Measurements from ENCODE around the gene MLH3. TPM values are rescaled to one million over a fixed set of nuclear protein-coding genes. Genes with fewer than 3 reads are reported as not detected.

The MLH3 gene
- total and polyA plus RNA-seq, 10 of the 15 experiments (the other 5 are each of a cell fraction or from before 2014, with no cell fraction given), result 12.6 to 31.2 (median 19.6) TPM

- TF ChIP-seq PRDM15 (CRISPR knock-in tag; IDR thresholded peaks at IDR 0.05), result no peak
- TF ChIP-seq USF2 (IDR thresholded peaks at IDR 0.05; ENCODE audit: borderline replicate concordance, low read depth, low read length), result no peak
- TF ChIP-seq STAT3 (IDR thresholded peaks at IDR 0.05; ENCODE audit: low read depth, low read length), result no peak
- TF ChIP-seq KDM1A (IDR thresholded peaks at IDR 0.05; ENCODE audit: borderline replicate concordance), result no peak
- TF ChIP-seq SMARCA5 (IDR thresholded peaks at IDR 0.05), result no peak
These were observed 2.4 kb upstream of the MLH3 start (continued) for GRCh38 chr14:75053396-75054291.

- 20% methylated on average over 5 of the region's 5 CpGs for WGBS (ENCODE audit: insufficient coverage, insufficient replicate concordance, low lambda C conversion rate, missing lambda C conversion rate)
- Histone ChIP-seq H3K27ac (ENCODE audit: control insufficient read depth, insufficient read depth) (peak overlapping the region; percentile 77), H3K4me1 (ENCODE audit: control insufficient read depth, insufficient read depth, low read length) (no peaks in the 10 kb centered on the region), H2AFZ (ENCODE audit: control insufficient read depth, low read depth, low read length) (peak overlapping the region; percentile 89), H3K9me3 (replicated peaks; ENCODE audit: control insufficient read depth, insufficient read depth, low read length) (no peaks in the 10 kb centered on the region; the same call in 2 of the 3 replicates), H3K4me2 (ENCODE audit: control insufficient read depth, insufficient read depth) (peak overlapping the region; percentile 73), H3K9ac (ENCODE audit: control insufficient read depth, insufficient read depth, low read length) (peak overlapping the region; percentile 90; the same call in 1 of the 2 replicates), H3K27me3 (replicated peaks in 1 of 2; ENCODE audit: control insufficient read depth in 2 of 2, insufficient read depth in 2 of 2, low read length in 1 of 2) (no peaks in the 10 kb centered on the region), H4K20me1 (ENCODE audit: control insufficient read depth, insufficient read depth) (no peaks in the 10 kb centered on the region), H3K4me3 (peak overlapping the region; percentile 65; the same call in 1 of the 2 replicates), H3K79me2 (ENCODE audit: control insufficient read depth, insufficient read depth, low read length) (peaks cover 15% of the 10 kb centered on the region), H3K36me3 (ENCODE audit: control insufficient read depth in 2 of 2, insufficient read depth in 2 of 2, low read length in 1 of 2) (no peaks in the 10 kb centered on the region)
- ATAC-seq, result no peak
- no TSS peak for BruUV-seq (replicated peaks)
- DNase-seq (ENCODE audit: low read depth, low spot score), result no peak
- in situ Hi-C loops (cut with MboI), result no loop called here
- FAIRE-seq, result no peak
- ChIA-PET RAD21 (ENCODE audit: unreplicated experiment) (interaction anchor here (0.7 to 3.3 kb wide), 3 partner anchors 12 to 38 kb away, joined by 3 to 13 read pairs (median 3); partner anchors contain the start of genes ACYP1 and ZC2HC1C), SMC1A (ENCODE audit: uncharacterized antibody, unreplicated experiment) (interaction anchor here (2.3 kb wide), 1 partner anchor 12 kb away, joined by 15 read pairs; the partner anchor contains the start of gene ACYP1), POLR2A (interaction anchor here (0.6 to 1.6 kb wide), 5 partner anchors 12 to 211 kb away, joined by 3 to 17 read pairs (median 4); partner anchors contain the start of gene ACYP1), CTCF (interaction anchor here (1.0 to 1.1 kb wide), 2 partner anchors 27 to 37 kb away, joined by 3 to 4 read pairs; no protein-coding TSS in a partner anchor)
- intact Hi-C loops (cut with micrococcal nuclease; ENCODE audit: unreplicated experiment), result no loop called here
- TF ChIP-seq SREBF1 (IDR thresholded peaks at IDR 0.05; ENCODE audit: low read length), result no peak
- TF ChIP-seq REST (IDR thresholded peaks at IDR 0.05; ENCODE audit: low read depth, low read length), result no peak
- no peak for TF ChIP-seq LARP7 (IDR thresholded peaks at IDR 0.05)
- TF ChIP-seq TBL1XR1 (IDR thresholded peaks at IDR 0.05; ENCODE audit: low read depth, low read length), result no peak
- 0 out of 2 replicates have a peak, but pooled peaks have one; percentile 68 for TF ChIP-seq YBX1 (IDR thresholded peaks at IDR 0.05)
These were observed 261 bp upstream of the MLH3 start for GRCh38 chr14:75051556-75051899.
